VCaP (cell line): Measurements from ENCODE around the gene JMJD1C.

Experiments used
- H3K27ac ChIP-seq: fragments of 450-650 bp; 2 replicates; pipeline ENCODE4 v1.5.1; 2017
- CTCF ChIP-seq: fragments of 450-650 bp; conservative IDR thresholded peaks from 2 replicates; pipeline ENCODE4 v1.5.1; 2017; ENCODE audit warnings: mild to moderate bottlenecking, moderate library complexity

JMJD1C gene

GRCh38 chr10:63368365-63368764 is 97.4 kb downstream of the JMJD1C start:
- TF ChIP-seq CTCF: no peak
- H3K27ac ChIP-seq: no peak overlapping the region

- no peak for TF ChIP-seq CTCF
Measured at GRCh38 chr10:63366933-63367332, 98.8 kb downstream of the JMJD1C start.

GRCh38 chr10:63365976-63366765 is 99.6 kb downstream of the JMJD1C start:
- H3K27ac ChIP-seq: no peak overlapping the region
- TF ChIP-seq CTCF: no peak

More at GRCh38 chr10:63366933-63367332, 98.8 kb downstream of the JMJD1C start:
- no peak overlapping the region for H3K27ac ChIP-seq

- H3K27ac ChIP-seq: no peak overlapping the region
- TF ChIP-seq CTCF: no peak
Measured at GRCh38 chr10:63364918-63365317, 100.9 kb downstream of the JMJD1C start.

GRCh38 chr10:63363951-63364350 is 101.8 kb downstream of the JMJD1C start:
- TF ChIP-seq CTCF: no peak
- H3K27ac ChIP-seq: no peak overlapping the region

GRCh38 chr10:63355682-63356081 is 110.1 kb downstream of the JMJD1C start:
- no peak for TF ChIP-seq CTCF
- H3K27ac ChIP-seq: no peak overlapping the region

- no peak overlapping the region for H3K27ac ChIP-seq
- no peak for TF ChIP-seq CTCF
Measured at GRCh38 chr10:63352976-63353375, 112.8 kb downstream of the JMJD1C start.
